Measurements from ENCODE around the gene PRCP.
"Not testable (repeated sequence)": the region's sequence is repeated elsewhere in the genome, so short reads cannot be mapped to it uniquely, and the experiment has no call there.

Gene PRCP

GRCh38 chr11:82922396-82923173 is 22.4 kb upstream of the PRCP start:
- H3K9me3 Mint-ChIP-seq, H3K27ac Mint-ChIP-seq, H3K27me3 Mint-ChIP-seq, H3K4me3 Mint-ChIP-seq: not testable (repeated sequence)
- peaks cover 58% of the 10 kb centered on the region for H3K4me1 Mint-ChIP-seq
- peaks cover 20% of the 10 kb centered on the region for H3K36me3 Mint-ChIP-seq

DNA sequence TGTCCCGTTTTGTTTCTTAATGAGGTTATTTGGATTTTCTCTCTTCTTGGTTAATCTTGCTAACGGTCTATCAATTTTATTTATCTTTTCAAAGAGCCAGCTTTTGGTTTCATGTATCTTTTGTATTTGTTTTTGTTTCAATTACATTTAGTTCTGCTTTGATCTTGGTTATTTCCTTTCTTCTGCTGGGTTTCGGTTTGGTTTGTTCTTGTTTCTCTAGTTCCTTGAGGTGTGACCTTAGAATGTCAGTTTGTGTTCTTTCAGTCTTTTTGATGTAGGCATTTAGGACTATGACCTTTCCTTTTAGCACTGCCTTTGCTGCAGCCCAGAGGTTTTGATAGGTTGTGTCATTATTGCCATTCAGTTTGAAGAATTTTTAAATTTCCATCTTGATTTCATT is 20.0 kb upstream of the PRCP start:
- H3K27ac Mint-ChIP-seq, result peak overlapping the region; percentile 63
- H3K4me1 Mint-ChIP-seq, result peaks cover 51% of the 10 kb centered on the region
- peaks cover 26% of the 10 kb centered on the region for H3K36me3 Mint-ChIP-seq
- H3K9me3 Mint-ChIP-seq, H3K27me3 Mint-ChIP-seq: not testable (repeated sequence)
- H3K4me3 Mint-ChIP-seq, result peak overlapping the region; percentile 70

DNA sequence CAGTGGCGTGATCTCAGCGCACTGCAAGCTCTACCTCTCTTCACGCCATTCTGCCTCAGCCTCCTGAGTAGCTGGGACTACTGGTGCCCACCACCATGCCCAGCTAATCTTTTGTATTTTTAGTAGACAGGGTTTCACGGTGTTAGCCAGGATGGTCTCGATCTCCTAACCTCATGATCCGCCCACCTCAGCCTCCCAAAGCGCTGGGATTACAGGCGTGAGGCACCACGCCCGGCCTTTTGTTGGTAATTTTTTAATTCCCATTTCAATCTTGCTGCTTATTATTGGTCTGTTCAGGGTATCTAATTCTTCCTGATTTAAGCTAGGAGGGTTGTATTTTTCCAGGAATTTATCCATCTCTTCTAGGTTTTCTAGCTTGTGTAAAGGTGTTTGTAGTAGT is 19.6 kb upstream of the PRCP start:
- H3K4me1 Mint-ChIP-seq, result peaks cover 51% of the 10 kb centered on the region
- peaks cover 26% of the 10 kb centered on the region for H3K36me3 Mint-ChIP-seq
- not testable (repeated sequence) for H3K27me3 Mint-ChIP-seq, H3K9me3 Mint-ChIP-seq
- peak overlapping the region; percentile 63 for H3K27ac Mint-ChIP-seq
- H3K4me3 Mint-ChIP-seq, result peak overlapping the region; percentile 70

- peaks cover 10% of the 10 kb centered on the region for H3K9me3 Mint-ChIP-seq
- H3K27ac Mint-ChIP-seq, result no peak overlapping the region
- H3K27me3 Mint-ChIP-seq, result no peaks in the 10 kb centered on the region
- peaks cover 40% of the 10 kb centered on the region for H3K4me1 Mint-ChIP-seq
- H3K4me3 Mint-ChIP-seq, result no peak overlapping the region
- peaks cover 6% of the 10 kb centered on the region for H3K36me3 Mint-ChIP-seq
These were observed 8.9 kb upstream of the PRCP start for GRCh38 chr11:82909015-82909640.

GRCh38 chr11:82908311-82908710 is 8.1 kb upstream of the PRCP start:
- no peak overlapping the region for H3K4me3 Mint-ChIP-seq
- peaks cover 6% of the 10 kb centered on the region for H3K36me3 Mint-ChIP-seq
- no peaks in the 10 kb centered on the region for H3K27me3 Mint-ChIP-seq
- H3K9me3 Mint-ChIP-seq, result peaks cover 10% of the 10 kb centered on the region
- H3K4me1 Mint-ChIP-seq, result peaks cover 44% of the 10 kb centered on the region
- no peak overlapping the region for H3K27ac Mint-ChIP-seq

DNA sequence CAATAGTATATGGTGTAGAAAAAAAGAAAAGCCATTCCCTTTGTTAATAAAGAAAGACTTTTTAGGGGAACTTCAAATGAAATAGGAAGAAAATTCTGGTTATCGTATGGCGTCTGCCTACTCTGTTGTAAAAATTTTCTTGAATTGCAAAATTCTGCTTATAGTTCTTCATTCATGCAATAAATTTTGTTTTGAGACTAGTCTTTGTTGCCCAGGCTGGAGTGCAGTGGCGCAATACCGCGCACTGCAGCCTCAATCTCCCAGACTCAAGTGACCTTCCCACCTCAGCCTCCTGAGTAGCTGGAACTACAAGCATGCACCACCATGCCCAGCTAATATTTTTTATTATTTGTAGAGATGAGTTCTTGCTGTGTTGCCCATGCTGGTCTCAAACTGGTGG is 7.1 kb upstream of the PRCP start:
- Mint-ChIP-seq H3K4me3 (no peak overlapping the region), H3K36me3 (peaks cover 4% of the 10 kb centered on the region), H3K4me1 (peaks cover 51% of the 10 kb centered on the region), H3K27ac (no peak overlapping the region), H3K27me3 (no peaks in the 10 kb centered on the region), H3K9me3 (peaks cover 5% of the 10 kb centered on the region)

DNA sequence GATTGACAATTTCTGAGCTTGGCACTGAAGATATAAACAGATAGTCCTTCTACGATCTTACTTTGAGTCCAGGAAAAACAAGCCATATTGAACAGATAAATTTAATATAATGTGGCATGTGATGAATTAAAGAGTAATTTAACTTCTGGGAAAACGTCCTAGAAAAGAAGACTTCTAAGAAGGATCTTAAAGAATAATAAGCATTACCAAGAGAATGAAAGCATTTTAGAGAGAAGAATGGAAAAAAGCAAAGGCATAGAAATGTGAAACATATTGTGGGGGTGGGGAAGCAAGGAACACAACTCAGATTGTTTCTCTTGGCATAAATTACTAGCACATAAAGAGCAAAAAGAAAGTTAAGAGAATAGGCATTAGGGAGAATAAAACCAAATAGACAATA is 6.7 kb upstream of the PRCP start:
- peaks cover 55% of the 10 kb centered on the region for H3K4me1 Mint-ChIP-seq
- peak overlapping the region; percentile 38 for H3K27ac Mint-ChIP-seq
- H3K36me3 Mint-ChIP-seq, result peaks cover 4% of the 10 kb centered on the region
- no peaks in the 10 kb centered on the region for H3K27me3 Mint-ChIP-seq
- peak overlapping the region; percentile 13 for H3K4me3 Mint-ChIP-seq
- peaks cover 5% of the 10 kb centered on the region for H3K9me3 Mint-ChIP-seq

GRCh38 chr11:82906236-82906635 is 6.0 kb upstream of the PRCP start:
- H3K27me3 Mint-ChIP-seq, result no peaks in the 10 kb centered on the region
- H3K4me3 Mint-ChIP-seq, result no peak overlapping the region
- peaks cover 60% of the 10 kb centered on the region for H3K4me1 Mint-ChIP-seq
- peaks cover under 1% of the 10 kb centered on the region for H3K9me3 Mint-ChIP-seq
- no peak overlapping the region for H3K27ac Mint-ChIP-seq
- no peaks in the 10 kb centered on the region for H3K36me3 Mint-ChIP-seq

- H3K9me3 Mint-ChIP-seq, result no peaks in the 10 kb centered on the region
- H3K36me3 Mint-ChIP-seq, result no peaks in the 10 kb centered on the region
- H3K27ac Mint-ChIP-seq, result no peak overlapping the region
- H3K27me3 Mint-ChIP-seq, result no peaks in the 10 kb centered on the region
- peaks cover 61% of the 10 kb centered on the region for H3K4me1 Mint-ChIP-seq
- H3K4me3 Mint-ChIP-seq, result peak overlapping the region; percentile 52
These were observed 3.8 kb upstream of the PRCP start for GRCh38 chr11:82903843-82904586.

DNA sequence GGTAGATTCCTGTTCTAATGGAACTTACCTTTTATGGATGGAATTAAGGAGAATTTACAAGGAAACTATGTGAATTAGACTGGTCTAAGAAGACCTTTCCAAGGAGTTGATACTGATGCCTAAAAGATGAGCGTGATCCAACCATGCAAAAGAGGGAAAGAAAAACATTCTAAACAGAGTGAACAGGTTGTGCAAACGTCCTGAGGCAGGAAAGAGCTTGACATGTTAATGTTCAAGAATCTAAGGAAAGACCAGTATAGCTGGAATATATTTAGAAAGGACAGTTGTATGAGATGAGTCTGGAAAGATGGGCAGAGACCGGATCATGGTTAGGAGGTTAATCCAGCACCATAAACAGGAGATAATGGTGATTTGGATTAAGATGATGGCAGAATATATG is 2.6 kb upstream of the PRCP start:
- no peaks in the 10 kb centered on the region for H3K9me3 Mint-ChIP-seq
- no peak overlapping the region for H3K27ac Mint-ChIP-seq
- H3K4me3 Mint-ChIP-seq, result peak overlapping the region; percentile 94

DNA sequence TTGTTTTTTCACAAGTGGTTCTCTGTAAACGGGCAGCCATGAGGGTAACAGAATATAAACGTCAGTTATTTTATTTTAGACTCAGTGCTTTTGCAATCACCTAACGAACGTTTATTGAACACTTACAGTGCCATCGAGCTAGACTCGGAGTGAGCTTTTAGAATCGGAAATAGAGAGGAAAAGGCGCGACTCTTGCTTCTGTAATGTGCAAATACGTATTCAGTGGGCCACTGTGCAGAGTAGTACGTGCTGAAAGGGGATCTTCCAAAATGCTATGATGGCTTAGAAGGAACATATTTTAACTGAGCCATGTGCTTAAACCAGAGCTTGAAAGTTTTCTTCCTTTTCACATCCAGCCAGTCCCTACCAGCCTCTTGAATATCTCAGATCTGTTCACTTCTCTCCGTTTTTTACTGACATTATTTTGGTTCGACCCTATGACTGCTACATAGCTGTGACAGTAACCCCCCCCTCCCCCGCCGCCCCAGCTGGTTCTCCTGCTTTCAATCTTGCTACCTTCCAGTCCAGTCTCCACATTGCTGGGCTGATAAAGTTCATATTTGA is 1.8 kb upstream of the PRCP start:
- no peaks in the 10 kb centered on the region for H3K36me3 Mint-ChIP-seq
- peak overlapping the region; percentile 94 for H3K4me3 Mint-ChIP-seq
- H3K27ac Mint-ChIP-seq, result no peak overlapping the region
- no peaks in the 10 kb centered on the region for H3K9me3 Mint-ChIP-seq
- H3K4me1 Mint-ChIP-seq, result peaks cover 58% of the 10 kb centered on the region
- H3K27me3 Mint-ChIP-seq, result no peaks in the 10 kb centered on the region

More for the DNA sequence above, 2.6 kb upstream of the PRCP start:
- Mint-ChIP-seq H3K27me3 (no peaks in the 10 kb centered on the region), H3K36me3 (no peaks in the 10 kb centered on the region), H3K4me1 (peaks cover 60% of the 10 kb centered on the region)

- Mint-ChIP-seq H3K9me3 (no peaks in the 10 kb centered on the region), H3K4me3 (peak within 1 kb of the TSS; percentile 94), H3K27me3 (no peaks in the 10 kb centered on the region), H3K27ac (peak within 1 kb of the TSS; percentile 99), H3K4me1 (peaks cover 55% of the 10 kb centered on the region), H3K36me3 (peaks cover 3% of the 10 kb centered on the region)
These were observed 1.1 kb upstream of the PRCP start, which contains the start of gene DDIAS for GRCh38 chr11:82901165-82901921. Gene DDIAS (plus strand): TSS chr11:82901736. CDS start chr11:82914739, 13,003 bp downstream.

GRCh38 chr11:82899957-82900276 is 313 bp downstream of the PRCP start:
- no peaks in the 10 kb centered on the region for H3K9me3 Mint-ChIP-seq
- peaks cover 62% of the 10 kb centered on the region for H3K4me1 Mint-ChIP-seq
- peaks cover 5% of the 10 kb centered on the region for H3K36me3 Mint-ChIP-seq
- peak overlapping the region; percentile 94 for H3K4me3 Mint-ChIP-seq
- H3K27ac Mint-ChIP-seq, result peak overlapping the region; percentile 99
- no peaks in the 10 kb centered on the region for H3K27me3 Mint-ChIP-seq

GRCh38 chr11:82899186-82899820 is 927 bp downstream of the PRCP start:
- Mint-ChIP-seq H3K27ac (peak overlapping the region; percentile 71), H3K27me3 (no peaks in the 10 kb centered on the region), H3K9me3 (no peaks in the 10 kb centered on the region), H3K36me3 (peaks cover 5% of the 10 kb centered on the region), H3K4me1 (peaks cover 62% of the 10 kb centered on the region), H3K4me3 (peak overlapping the region; percentile 94)

DNA sequence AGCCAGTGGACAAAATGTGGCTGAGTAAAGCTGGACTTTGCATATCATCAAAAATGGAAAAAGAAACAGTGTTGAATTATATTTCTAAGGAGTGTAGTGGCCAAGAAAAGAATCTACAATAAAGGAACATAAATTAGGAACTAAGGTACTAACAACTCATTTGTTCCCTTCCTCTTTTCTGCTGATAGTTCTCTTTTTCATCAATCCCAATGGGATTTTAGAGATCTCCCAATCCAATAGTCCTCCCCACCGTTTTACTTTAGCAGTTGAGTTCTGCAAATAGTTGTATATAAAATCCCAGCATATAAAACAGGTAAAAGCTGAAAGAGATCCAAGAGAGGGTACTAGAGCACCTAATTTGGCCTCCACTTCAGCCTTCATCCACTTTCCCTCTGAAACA is 2.0 kb downstream of the PRCP start:
- Mint-ChIP-seq H3K4me3 (no peak overlapping the region), H3K4me1 (peaks cover 57% of the 10 kb centered on the region), H3K36me3 (peaks cover 5% of the 10 kb centered on the region), H3K27ac (no peak overlapping the region), H3K27me3 (no peaks in the 10 kb centered on the region), H3K9me3 (no peaks in the 10 kb centered on the region)
